ENCODE measurements around the gene ADISSP. TPM values are rescaled to one million over a fixed set of nuclear protein-coding genes. Genes with fewer than 3 reads are reported as not detected.

Gene ADISSP
- total and polyA plus RNA-seq, 2 of the 13 experiments (the other 11 are each of a cell fraction or from before 2014, with no cell fraction given): 38.3 to 90.6 TPM

DNA sequence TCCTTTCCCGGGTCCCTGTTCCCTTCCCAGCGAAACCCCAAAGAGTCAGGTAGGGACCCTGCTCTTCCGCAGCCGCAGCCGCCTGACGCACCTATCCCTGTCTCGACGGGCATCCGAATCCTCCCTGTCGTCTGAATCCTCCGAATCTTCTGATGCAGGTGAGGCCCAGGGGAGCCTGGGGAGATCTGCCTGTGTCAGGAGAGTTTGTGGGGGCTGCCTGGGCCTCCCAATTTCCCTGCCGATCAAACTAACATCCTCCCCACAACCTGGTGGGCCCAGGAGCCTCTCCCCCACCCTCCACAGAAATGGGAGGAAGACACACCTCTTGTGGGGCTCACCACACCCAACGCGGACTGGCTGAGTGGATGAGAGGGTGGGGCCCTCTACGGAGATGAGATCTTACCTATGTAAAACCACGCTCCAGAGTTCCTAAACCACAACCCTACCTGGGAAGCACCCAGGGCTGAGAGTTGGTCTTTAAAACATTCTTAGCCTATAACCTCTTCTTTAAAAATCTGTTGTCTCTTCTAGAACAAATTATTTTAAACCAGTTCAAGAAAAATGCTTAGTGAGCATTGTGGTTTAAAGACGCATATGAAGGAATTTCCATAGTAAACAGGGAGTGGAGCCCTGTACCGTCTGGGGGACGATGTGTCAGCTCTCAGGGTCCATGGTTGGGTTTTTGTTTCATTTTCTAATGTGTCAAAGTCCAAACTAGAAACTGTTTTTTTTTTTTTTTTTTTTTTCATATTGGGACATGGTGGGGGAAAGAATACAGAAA, 30.2 kb upstream of the ADISSP start (continued):
- TF ChIP-seq SKI (IDR thresholded peaks at IDR 0.05; ENCODE audit: partially characterized antibody) (no peak), SMAD3 (CRISPR knock-in tag; IDR thresholded peaks at IDR 0.05) (no peak), ZFX (CRISPR knock-in tag; IDR thresholded peaks at IDR 0.05; ENCODE audit: low read depth) (0 out of 2 replicates have a peak, but pooled peaks have one; percentile 18), YEATS2 (CRISPR knock-in tag; IDR thresholded peaks at IDR 0.05; ENCODE audit: borderline replicate concordance) (no peak), AHR (CRISPR knock-in tag; IDR thresholded peaks at IDR 0.05) (no peak), ZNF670 (CRISPR knock-in tag; IDR thresholded peaks at IDR 0.05; ENCODE audit: borderline replicate concordance) (no peak), ZFY (CRISPR knock-in tag; IDR thresholded peaks at IDR 0.05) (peak; percentile 23; the same call in 1 of the 2 replicates), GLI4 (CRISPR knock-in tag; IDR thresholded peaks at IDR 0.05; ENCODE audit: borderline replicate concordance) (no peak), TBX3 (IDR thresholded peaks at IDR 0.05; ENCODE audit: borderline replicate concordance) (no peak), ZNF44 (CRISPR knock-in tag; IDR thresholded peaks at IDR 0.05) (no peak), NR2F1 (CRISPR knock-in tag; IDR thresholded peaks at IDR 0.05) (no peak), ZBTB7B (CRISPR knock-in tag; IDR thresholded peaks at IDR 0.05) (no peak), RARG (CRISPR knock-in tag; IDR thresholded peaks at IDR 0.05; ENCODE audit: low read depth) (no peak), ZNF446 (CRISPR knock-in tag; IDR thresholded peaks at IDR 0.05) (no peak), ZNF205 (CRISPR knock-in tag; IDR thresholded peaks at IDR 0.05) (no peak), RAD51 (IDR thresholded peaks at IDR 0.05; ENCODE audit: borderline replicate concordance) (no peak), CHD2 (IDR thresholded peaks at IDR 0.05; ENCODE audit: low read depth, low read length) (no peak), IRF2 (CRISPR knock-in tag; IDR thresholded peaks at IDR 0.05) (peak; percentile 92)
- TF ChIP-seq, protein P1, sequence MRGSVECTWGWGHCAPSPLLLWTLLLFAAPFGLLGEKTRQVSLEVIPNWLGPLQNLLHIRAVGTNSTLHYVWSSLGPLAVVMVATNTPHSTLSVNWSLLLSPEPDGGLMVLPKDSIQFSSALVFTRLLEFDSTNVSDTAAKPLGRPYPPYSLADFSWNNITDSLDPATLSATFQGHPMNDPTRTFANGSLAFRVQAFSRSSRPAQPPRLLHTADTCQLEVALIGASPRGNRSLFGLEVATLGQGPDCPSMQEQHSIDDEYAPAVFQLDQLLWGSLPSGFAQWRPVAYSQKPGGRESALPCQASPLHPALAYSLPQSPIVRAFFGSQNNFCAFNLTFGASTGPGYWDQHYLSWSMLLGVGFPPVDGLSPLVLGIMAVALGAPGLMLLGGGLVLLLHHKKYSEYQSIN (CRISPR knock-in tag; IDR thresholded peaks at IDR 0.05; ENCODE audit: borderline replicate concordance): no peak
- TF ChIP-seq, protein P2, sequence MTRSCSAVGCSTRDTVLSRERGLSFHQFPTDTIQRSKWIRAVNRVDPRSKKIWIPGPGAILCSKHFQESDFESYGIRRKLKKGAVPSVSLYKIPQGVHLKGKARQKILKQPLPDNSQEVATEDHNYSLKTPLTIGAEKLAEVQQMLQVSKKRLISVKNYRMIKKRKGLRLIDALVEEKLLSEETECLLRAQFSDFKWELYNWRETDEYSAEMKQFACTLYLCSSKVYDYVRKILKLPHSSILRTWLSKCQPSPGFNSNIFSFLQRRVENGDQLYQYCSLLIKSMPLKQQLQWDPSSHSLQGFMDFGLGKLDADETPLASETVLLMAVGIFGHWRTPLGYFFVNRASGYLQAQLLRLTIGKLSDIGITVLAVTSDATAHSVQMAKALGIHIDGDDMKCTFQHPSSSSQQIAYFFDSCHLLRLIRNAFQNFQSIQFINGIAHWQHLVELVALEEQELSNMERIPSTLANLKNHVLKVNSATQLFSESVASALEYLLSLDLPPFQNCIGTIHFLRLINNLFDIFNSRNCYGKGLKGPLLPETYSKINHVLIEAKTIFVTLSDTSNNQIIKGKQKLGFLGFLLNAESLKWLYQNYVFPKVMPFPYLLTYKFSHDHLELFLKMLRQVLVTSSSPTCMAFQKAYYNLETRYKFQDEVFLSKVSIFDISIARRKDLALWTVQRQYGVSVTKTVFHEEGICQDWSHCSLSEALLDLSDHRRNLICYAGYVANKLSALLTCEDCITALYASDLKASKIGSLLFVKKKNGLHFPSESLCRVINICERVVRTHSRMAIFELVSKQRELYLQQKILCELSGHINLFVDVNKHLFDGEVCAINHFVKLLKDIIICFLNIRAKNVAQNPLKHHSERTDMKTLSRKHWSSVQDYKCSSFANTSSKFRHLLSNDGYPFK (CRISPR knock-in tag; IDR thresholded peaks at IDR 0.05; ENCODE audit: borderline replicate concordance): no peak
- TF ChIP-seq, protein P3, sequence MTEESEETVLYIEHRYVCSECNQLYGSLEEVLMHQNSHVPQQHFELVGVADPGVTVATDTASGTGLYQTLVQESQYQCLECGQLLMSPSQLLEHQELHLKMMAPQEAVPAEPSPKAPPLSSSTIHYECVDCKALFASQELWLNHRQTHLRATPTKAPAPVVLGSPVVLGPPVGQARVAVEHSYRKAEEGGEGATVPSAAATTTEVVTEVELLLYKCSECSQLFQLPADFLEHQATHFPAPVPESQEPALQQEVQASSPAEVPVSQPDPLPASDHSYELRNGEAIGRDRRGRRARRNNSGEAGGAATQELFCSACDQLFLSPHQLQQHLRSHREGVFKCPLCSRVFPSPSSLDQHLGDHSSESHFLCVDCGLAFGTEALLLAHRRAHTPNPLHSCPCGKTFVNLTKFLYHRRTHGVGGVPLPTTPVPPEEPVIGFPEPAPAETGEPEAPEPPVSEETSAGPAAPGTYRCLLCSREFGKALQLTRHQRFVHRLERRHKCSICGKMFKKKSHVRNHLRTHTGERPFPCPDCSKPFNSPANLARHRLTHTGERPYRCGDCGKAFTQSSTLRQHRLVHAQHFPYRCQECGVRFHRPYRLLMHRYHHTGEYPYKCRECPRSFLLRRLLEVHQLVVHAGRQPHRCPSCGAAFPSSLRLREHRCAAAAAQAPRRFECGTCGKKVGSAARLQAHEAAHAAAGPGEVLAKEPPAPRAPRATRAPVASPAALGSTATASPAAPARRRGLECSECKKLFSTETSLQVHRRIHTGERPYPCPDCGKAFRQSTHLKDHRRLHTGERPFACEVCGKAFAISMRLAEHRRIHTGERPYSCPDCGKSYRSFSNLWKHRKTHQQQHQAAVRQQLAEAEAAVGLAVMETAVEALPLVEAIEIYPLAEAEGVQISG (CRISPR knock-in tag; IDR thresholded peaks at IDR 0.05): peak; percentile 23; the same call in 1 of the 2 replicates
- TF ChIP-seq, protein P4, sequence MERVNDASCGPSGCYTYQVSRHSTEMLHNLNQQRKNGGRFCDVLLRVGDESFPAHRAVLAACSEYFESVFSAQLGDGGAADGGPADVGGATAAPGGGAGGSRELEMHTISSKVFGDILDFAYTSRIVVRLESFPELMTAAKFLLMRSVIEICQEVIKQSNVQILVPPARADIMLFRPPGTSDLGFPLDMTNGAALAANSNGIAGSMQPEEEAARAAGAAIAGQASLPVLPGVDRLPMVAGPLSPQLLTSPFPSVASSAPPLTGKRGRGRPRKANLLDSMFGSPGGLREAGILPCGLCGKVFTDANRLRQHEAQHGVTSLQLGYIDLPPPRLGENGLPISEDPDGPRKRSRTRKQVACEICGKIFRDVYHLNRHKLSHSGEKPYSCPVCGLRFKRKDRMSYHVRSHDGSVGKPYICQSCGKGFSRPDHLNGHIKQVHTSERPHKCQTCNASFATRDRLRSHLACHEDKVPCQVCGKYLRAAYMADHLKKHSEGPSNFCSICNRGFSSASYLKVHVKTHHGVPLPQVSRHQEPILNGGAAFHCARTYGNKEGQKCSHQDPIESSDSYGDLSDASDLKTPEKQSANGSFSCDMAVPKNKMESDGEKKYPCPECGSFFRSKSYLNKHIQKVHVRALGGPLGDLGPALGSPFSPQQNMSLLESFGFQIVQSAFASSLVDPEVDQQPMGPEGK (CRISPR knock-in tag; IDR thresholded peaks at IDR 0.05): peak; percentile 34

Data from HepG2 (cell line).